H1 (cell line): Measurements from ENCODE around the gene RHO. TPM values are rescaled to one million over a fixed set of nuclear protein-coding genes. Genes with fewer than 3 reads are reported as not detected.

ENCODE experiments used
- polyA plus RNA-seq, 7 experiments: library from polyadenylated mRNA; depleted of rRNA in 3 of 7; stranded (reverse) in 5 of 7; unstranded in 2 of 7; fragments of >200 nt in 5 of 7; fragments of 200-250 nt in 2 of 7; gene quantifications; 1 replicate in 5 of 7; 2 replicates in 1 of 7; 4 replicates in 1 of 7; pipeline versions ENCODE4 v1.2.1 to v1.2.3, GENCODE V29; 2011 to 2013; ENCODE audit warnings: missing spikeins in 2 of 7, mixed read lengths in 2 of 7
- total RNA-seq: library from RNA; stranded (reverse); fragmentation: NEBNext Ultra II Directional; extraction: Animal tissue kit (Norgen Biotek cat#: 25700); gene quantifications from 2 replicates; pipeline ENCODE4 v1.2.1, GENCODE V29; 2021
- TF ChIP-seq, protein P1 (sequence below), 3 experiments: IDR thresholded peaks; 1 replicate in 2 of 3; 2 replicates in 1 of 3; pipeline versions ENCODE4 v1.5.1 to v1.6.1; 2011; ENCODE audit warnings: low read length in 3 of 3, mild to moderate bottlenecking in 3 of 3, inconsistent platforms in 2 of 3, low read depth in 1 of 3, moderate library complexity in 1 of 3; ENCODE audit not compliant: insufficient read depth in 1 of 3; ENCODE audit errors: control extremely low read depth in 1 of 3

Gene RHO
- total and polyA plus RNA-seq, 2 of the 8 experiments (the other 6 are each of a cell fraction or from before 2014, with no cell fraction given): not detected

DNA sequence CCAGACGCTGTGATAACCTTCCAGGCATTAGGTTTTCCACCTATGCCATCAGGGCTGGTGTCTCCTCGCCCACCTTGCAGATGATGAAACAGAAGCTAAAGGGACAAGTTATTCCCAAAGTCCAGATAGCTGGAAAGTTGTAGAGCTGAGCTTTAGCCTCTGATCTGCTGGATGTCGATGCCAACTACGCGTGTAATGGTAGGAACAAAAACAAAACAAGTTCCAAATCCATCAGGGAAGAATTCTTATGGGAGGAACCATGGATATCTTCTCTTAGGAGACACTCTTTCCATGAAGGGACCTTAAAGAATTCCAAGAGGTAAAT, 28.1 kb upstream of the RHO start (continued):
- TF ChIP-seq, protein P1, sequence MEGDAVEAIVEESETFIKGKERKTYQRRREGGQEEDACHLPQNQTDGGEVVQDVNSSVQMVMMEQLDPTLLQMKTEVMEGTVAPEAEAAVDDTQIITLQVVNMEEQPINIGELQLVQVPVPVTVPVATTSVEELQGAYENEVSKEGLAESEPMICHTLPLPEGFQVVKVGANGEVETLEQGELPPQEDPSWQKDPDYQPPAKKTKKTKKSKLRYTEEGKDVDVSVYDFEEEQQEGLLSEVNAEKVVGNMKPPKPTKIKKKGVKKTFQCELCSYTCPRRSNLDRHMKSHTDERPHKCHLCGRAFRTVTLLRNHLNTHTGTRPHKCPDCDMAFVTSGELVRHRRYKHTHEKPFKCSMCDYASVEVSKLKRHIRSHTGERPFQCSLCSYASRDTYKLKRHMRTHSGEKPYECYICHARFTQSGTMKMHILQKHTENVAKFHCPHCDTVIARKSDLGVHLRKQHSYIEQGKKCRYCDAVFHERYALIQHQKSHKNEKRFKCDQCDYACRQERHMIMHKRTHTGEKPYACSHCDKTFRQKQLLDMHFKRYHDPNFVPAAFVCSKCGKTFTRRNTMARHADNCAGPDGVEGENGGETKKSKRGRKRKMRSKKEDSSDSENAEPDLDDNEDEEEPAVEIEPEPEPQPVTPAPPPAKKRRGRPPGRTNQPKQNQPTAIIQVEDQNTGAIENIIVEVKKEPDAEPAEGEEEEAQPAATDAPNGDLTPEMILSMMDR (IDR thresholded peaks at IDR 0.05; ENCODE audit: control extremely low read depth in 1 of 3, insufficient read depth in 1 of 3, low read depth in 1 of 3, low read length in 3 of 3): no peak
